ENCODE measurements around the gene MYBPC1.
"Not testable (repeated sequence)": the region's sequence is repeated elsewhere in the genome, so short reads cannot be mapped to it uniquely, and the experiment has no call there.

Gene MYBPC1

GRCh38 chr12:101727098-101727497 is 132.3 kb downstream of the MYBPC1 start:
- DNase-seq (ENCODE audit: insufficient read length, low spot score) (no peak), FAIRE-seq (no peak)
- TF ChIP-seq CTCF (IDR thresholded peaks at IDR 0.05; ENCODE audit: insufficient read depth, missing control alignments), result no peak

GRCh38 chr12:101729842-101730241 is 135.1 kb downstream of the MYBPC1 start:
- DNase-seq (ENCODE audit: insufficient read length, low spot score) (no peak), FAIRE-seq (no peak)
- no peak for TF ChIP-seq CTCF (IDR thresholded peaks at IDR 0.05; ENCODE audit: insufficient read depth, missing control alignments)

GRCh38 chr12:101732318-101732717 is 137.5 kb downstream of the MYBPC1 start:
- no peak for FAIRE-seq
- DNase-seq (ENCODE audit: insufficient read length, low spot score), result no peak
- TF ChIP-seq CTCF (IDR thresholded peaks at IDR 0.05; ENCODE audit: insufficient read depth, missing control alignments), result no peak

GRCh38 chr12:101733166-101733565 is 138.4 kb downstream of the MYBPC1 start:
- FAIRE-seq, result no peak

GRCh38 chr12:101734482-101734881 is 139.7 kb downstream of the MYBPC1 start:
- FAIRE-seq; DNase-seq (ENCODE audit: insufficient read length, low spot score): not testable (repeated sequence)

More at GRCh38 chr12:101733166-101733565, 138.4 kb downstream of the MYBPC1 start:
- DNase-seq (ENCODE audit: insufficient read length, low spot score), result no peak
- TF ChIP-seq CTCF (IDR thresholded peaks at IDR 0.05; ENCODE audit: insufficient read depth, missing control alignments), result no peak

Data from D721Med (cell line).